ENCODE measurements around the gene PRKAB1.

Gene PRKAB1

GRCh38 chr12:119712721-119713120 lies 44.8 kb downstream of the PRKAB1 start:
- no peak for DNase-seq (ENCODE audit: low spot score)

GRCh38 chr12:119713551-119714031 lies 45.7 kb downstream of the PRKAB1 start:
- no peak for DNase-seq (ENCODE audit: low spot score)

- no peak for DNase-seq (ENCODE audit: low spot score)
These were observed 46.8 kb downstream of the PRKAB1 start for GRCh38 chr12:119714614-119715267.

GRCh38 chr12:119715268-119715620 lies 47.3 kb downstream of the PRKAB1 start:
- no peak for DNase-seq (ENCODE audit: low spot score)

GRCh38 chr12:119718141-119718540 lies 50.2 kb downstream of the PRKAB1 start:
- no peak for DNase-seq (ENCODE audit: low spot score)

- DNase-seq (ENCODE audit: low spot score): no peak
These were observed 52.4 kb downstream of the PRKAB1 start for GRCh38 chr12:119720349-119720748.

- DNase-seq (ENCODE audit: low spot score): no peak
These were observed 53.4 kb downstream of the PRKAB1 start for GRCh38 chr12:119721306-119721705.

GRCh38 chr12:119725523-119725922 lies 57.6 kb downstream of the PRKAB1 start:
- no peak for DNase-seq (ENCODE audit: low spot score)

GRCh38 chr12:119727600-119728443 lies 59.9 kb downstream of the PRKAB1 start:
- DNase-seq (ENCODE audit: low spot score): no peak

GRCh38 chr12:119728444-119728745 lies 60.5 kb downstream of the PRKAB1 start:
- DNase-seq (ENCODE audit: low spot score): no peak

GRCh38 chr12:119729871-119730270 lies 61.9 kb downstream of the PRKAB1 start:
- DNase-seq (ENCODE audit: low spot score): no peak

GRCh38 chr12:119730381-119730780 lies 62.4 kb downstream of the PRKAB1 start:
- no peak for DNase-seq (ENCODE audit: low spot score)

All from hematopoietic multipotent progenitor cell treated with erythropoietin and hydrocortisone succinate and interleukin-3 and kit ligand, for 15 days (in vitro differentiated cells).